ENCODE results near the gene MTIF2.
"Not testable (repeated sequence)": the region's sequence is repeated elsewhere in the genome, so short reads cannot be mapped to it uniquely, and the experiment has no call there.

Gene MTIF2

DNA sequence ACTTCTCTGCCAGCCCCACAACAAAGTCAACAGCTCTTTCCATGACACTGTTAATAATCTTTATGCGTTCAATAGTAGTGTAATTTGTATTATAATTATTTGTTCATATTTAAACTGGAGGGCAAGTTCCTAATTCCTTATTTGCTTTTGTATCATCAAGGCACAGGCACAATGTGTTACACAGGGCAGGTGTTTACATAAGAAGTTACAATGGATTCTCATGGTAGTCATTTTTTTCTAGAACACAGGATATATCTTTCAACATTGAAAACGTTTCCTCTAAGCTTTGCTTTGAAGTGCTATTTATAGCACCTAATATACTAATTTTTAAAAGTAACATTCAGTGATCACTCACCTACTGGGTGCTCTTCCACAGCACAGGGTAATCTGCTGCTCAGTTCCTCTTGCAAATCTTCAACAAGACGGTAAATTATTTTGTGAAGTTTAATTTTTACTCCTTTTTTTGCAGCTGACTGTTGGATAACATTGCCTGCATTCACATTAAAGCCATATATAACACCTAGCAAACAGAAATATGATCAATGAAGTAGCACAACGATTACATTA lies 29.3 kb downstream of the MTIF2 start:
- DNase-seq (ENCODE audit: low read depth): no peak

GRCh38 chr2:55236992-55237543 lies 32.0 kb downstream of the MTIF2 start:
- no peak for DNase-seq (ENCODE audit: low read depth)

GRCh38 chr2:55235724-55236538 lies 33.1 kb downstream of the MTIF2 start:
- no peak for DNase-seq (ENCODE audit: low read depth)

DNA sequence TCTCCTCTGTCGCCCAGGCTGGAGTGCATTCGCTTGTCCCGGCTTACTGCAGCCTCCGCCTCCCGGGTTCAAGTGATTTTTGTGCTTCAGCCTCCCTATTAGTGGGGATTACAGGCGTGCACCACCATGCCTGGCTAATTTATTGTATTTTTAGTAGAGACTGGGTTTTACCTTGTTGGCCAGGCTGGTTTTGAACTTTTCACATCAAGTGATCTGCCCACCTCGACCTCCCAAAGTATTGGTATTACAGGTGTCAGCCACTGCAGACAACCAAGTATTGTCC lies 35.4 kb downstream of the MTIF2 start:
- DNase-seq (ENCODE audit: low read depth): no peak

DNA sequence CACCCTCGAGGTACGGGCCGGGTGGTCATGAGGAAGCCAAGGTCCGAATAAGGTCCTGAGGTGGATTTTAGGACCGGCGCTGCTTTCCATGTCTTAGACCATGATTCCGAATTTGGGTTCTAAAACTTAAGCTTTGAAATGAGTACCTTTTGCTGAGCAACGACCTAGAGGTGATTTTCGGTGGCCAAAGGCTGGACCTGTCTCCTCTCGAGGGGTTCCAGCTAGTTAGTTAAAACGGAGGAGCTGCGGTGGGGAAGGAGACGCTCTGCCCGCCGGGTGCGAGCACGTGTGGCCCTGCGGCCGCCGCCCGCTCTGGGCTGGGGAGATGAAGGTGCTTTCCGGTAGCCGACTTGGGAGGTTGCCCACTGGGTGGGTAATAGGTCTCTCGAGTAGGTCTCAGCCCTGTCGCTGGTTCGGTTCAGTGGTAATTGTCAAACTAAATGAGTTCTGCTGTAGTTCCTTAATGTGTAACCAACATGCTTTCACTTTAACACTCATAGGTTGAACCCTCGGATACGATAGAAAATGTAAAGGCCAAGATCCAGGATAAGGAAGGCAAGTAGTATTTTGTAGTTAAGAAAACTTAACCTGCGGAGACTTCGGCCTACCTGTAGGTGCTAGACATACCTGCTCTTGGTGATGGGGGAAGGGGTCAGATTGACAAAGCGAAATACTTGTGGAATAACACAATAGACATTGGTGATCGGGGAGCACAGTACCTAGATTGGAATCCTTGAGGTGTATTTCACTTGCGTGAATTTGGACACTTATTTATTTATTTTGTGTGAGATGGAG lies 36.0 kb downstream of the MTIF2 start:
- no peak for DNase-seq (ENCODE audit: low read depth)

DNA sequence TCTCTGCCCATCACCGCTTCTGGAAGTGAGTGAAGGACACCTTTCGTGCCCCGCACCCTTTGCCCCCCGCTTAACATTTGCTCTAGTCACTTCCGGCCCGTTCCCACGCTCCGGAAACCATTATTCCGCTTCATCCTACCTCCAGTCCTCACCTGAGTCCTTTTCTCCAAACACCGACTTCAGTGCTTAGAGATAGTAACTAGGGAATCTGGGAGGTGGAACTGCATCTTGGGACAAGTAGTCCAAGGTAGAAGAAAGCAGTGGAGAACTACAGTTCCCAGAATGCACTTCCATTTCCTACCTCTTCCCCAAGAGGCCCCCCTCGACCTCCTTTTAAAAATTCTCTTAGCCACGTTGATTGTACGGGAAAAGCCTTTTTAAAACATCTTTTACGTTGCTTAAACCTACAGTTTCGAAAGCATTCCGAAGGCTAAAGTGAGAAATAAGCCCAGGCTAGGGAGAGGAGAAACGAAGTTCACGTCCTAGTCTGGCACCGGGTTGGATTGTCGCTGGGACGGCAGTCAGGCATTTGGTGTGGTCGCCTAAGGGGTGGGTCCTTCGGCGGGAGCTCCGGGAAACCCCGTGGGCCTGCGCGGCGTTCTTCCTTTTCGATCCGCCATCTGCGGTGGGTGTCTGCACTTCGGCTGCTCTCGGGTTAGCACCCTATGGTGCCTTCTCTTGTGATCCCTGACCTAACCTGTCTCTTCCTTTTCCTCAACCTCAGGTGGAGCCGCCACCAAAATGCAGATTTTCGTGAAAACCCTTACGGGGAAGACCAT lies 36.8 kb downstream of the MTIF2 start, which contains the start of the genes CLHC1 and RPS27A:
Gene CLHC1, minus strand, starts transcription at position 210 of the 779 bp plus-strand sequence. CDS start 9,882 bp downstream, outside the sequence.
Gene RPS27A, plus strand, starts transcription at position 605 of the 779 bp plus-strand sequence. Its CDS starts 137 bp downstream, at position 742.
- peak; percentile 89 for DNase-seq (ENCODE audit: low read depth)

DNA sequence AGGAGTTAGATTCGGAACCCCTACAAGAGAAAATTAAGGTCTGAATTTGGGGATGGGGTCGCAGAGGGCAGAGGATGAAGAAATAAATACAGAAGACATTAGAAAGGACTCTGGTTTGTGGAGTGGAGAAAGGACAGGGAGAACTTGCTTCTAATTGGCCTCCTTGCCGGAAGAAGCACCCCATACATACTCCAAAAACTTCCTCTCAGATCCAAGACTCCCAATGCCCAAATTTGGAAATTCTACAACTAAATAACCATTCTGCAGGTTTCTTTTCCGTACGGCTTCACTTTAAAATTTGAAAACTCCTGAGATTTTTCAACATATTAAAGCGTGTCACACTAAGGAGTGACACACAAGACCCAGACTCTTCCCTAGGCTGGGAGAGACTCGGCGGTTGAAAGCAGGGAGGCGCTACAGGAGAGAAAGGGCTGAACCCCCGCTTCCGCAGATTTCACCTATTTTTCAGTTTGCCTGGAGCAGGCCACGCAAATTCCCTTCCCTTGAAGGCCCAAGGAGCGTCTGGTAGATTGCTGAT lies 37.4 kb downstream of the MTIF2 start:
- DNase-seq (ENCODE audit: low read depth): no peak

DNA sequence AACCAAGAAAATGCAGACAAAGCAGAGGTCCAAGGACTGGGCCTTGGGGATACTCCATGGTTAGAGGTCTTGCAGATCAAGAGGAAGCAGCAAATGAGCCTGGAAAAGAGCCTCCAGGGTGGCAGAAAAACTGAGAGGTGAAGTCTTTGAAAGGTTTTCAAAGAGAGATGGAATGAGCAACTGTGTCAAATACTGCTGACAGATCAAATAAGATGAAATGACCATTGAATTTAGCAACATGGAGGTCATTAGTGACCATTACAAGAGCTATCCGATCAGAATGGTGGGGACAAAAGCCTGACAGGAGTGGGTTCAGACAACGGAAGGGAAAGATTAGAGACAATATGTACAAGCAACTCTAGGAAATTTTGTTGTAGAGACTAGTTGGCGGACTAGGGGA lies 38.5 kb downstream of the MTIF2 start:
- DNase-seq (ENCODE audit: low read depth): no peak

DNA sequence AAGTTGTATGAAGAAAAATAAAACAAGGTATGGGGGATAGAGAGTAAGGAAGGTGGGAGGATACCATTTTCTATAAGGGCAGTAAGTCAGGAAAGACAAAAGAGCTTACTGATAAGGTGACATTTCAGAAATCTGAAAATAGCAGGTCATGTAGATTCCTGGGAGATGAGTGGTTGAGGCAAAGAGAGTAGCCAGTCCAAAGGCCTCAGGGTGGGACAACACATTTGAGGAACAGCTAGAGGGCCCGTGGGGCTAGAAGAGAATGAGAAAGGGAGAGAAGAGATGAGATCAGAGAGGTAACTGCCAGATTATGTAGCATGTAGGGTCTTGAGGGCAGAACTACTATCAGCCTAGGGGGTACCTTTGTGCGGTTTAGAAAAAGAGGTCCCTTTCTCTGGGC lies 39.8 kb downstream of the MTIF2 start:
- no peak for DNase-seq (ENCODE audit: low read depth)

- no peak for DNase-seq (ENCODE audit: low read depth)
Measured at GRCh38 chr2:55228226-55228563, 40.8 kb downstream of the MTIF2 start.

GRCh38 chr2:55227437-55228225 lies 41.4 kb downstream of the MTIF2 start:
- DNase-seq (ENCODE audit: low read depth): not testable (repeated sequence)

DNA sequence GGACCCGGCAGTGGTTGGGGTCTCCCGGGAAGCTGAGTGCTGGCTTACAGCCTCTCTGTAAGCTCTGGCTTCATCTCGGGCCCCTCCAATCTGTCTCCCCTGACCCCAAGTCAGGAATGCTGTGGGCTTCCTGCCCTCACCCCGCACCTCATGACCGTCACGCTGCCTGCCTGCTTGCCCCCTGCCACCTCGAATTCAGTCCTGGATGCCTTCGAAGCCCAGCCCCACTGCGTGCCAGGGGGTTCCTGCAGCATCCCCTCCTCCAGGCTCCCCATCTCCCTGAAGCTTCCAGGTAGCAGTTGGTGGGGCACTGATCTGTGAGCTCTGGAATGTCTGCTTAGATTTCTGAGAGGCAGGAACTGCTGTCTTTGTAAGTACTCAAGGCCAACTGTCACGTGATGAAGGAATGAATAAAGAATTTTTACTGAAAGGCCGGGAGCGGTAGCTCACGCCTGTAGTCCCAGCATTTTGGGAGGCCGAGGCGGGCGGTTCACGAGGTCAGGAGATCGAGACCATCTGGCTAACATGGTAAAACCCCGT lies 43.5 kb downstream of the MTIF2 start:
- DNase-seq (ENCODE audit: low read depth): no peak

DNA sequence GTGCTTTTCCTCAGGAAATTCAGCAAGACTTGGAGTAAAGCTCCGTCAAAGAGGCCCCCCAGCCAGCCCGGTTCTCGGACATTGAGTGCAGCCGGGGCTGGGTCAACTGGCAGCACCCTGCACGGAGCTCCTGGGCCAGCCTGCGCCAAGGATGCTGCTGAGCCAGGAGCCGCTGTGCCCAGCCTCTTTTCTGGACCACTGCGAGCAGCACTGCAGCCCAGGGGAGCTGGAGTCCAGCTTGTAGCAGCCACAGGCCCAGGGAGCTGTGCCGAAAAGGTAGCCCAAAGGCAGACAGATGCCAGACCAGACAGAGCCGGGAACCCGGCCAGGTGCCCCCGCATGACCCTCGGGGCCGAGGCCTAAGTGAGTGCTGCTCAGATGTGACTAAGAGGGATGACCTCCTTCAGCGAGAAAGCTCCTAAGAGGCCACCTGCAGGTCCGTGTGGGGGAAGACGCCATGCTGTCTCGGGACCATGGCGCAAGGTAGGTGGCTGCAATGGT lies 44.2 kb downstream of the MTIF2 start:
- no peak for DNase-seq (ENCODE audit: low read depth)

DNA sequence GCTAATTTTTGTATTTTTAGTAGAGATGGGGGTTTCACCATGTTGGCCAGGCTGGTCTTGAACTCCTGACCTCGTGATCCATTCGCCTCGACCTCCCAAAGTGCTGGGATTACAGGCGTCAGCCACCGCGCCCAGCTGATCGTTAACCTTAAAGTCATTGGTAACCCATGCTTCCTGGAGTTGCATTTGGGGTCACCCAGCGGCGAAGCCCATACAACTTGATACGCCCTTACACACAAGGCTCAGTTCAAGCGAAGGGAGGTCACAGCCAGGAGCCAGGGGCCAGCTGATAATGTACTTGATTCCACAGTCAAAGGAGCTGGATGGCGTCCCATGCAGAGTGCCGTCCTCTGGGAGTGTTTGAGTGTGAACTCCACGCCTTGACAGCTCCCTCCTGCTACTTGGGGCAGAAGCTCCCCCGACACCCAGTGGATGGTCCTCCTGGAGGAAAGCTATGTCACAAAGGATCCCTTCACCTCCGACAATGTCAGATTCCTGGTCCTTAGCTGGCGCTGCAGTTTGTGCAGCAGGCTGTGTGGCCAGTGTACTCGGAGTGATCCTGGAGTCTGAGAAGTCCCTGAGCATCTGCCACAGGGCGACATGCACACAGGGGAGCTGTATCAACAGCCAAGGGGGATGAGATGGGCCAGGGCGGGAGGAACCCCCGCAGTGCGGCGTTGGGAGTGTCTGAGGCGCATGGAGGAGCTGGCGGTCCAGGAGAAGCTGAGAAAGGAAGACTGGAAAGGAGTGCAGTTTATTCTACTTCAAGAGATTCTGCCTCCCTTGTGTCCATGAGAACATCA lies 44.9 kb downstream of the MTIF2 start:
- DNase-seq (ENCODE audit: low read depth): no peak

GRCh38 chr2:55213822-55214221 lies 55.2 kb downstream of the MTIF2 start:
- no peak for DNase-seq (ENCODE audit: low read depth)

DNA sequence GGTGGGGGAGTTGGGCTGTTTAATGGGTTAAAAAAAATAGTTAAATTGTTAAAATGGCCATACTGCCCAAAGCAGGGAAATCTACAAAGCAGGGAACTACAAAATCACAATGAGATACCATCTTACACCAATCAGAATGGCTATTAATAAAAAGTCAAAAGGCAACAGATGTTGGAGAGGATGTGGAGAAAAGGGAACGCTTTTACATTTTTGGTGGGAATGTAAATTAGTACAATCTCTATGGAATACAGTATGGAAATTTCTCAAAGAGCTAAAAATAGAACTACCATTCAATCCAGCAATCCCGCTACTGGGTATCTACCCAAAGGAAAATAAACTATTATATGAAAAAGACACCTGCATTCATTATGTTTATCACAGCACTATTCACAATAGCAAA lies 64.1 kb downstream of the MTIF2 start:
- no peak for DNase-seq (ENCODE audit: low read depth)

GRCh38 chr2:55204536-55204935 lies 64.5 kb downstream of the MTIF2 start:
- DNase-seq (ENCODE audit: low read depth): no peak

- DNase-seq (ENCODE audit: low read depth): no peak
Measured at GRCh38 chr2:55200416-55200815, 68.6 kb downstream of the MTIF2 start.

DNA sequence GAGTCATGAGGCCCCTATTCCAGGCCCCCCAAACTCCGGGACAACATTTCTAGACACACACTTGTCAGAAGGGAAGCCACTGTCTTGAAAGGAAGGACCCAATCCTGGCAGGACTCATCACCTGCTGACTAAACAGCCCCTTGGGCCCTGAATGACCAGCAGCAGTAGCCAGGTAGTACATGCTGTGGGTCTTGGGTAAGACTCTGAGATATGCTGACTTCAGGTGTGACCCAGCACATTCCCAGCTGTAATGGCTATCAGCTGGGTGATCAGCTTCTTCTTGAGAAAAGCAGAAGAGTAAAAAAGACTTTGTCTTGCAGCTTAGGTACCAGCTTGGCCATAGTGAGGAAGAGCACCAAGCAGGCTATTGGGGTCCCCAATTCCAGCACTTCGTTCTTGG lies 72.5 kb downstream of the MTIF2 start:
- no peak for DNase-seq (ENCODE audit: low read depth)

DNA sequence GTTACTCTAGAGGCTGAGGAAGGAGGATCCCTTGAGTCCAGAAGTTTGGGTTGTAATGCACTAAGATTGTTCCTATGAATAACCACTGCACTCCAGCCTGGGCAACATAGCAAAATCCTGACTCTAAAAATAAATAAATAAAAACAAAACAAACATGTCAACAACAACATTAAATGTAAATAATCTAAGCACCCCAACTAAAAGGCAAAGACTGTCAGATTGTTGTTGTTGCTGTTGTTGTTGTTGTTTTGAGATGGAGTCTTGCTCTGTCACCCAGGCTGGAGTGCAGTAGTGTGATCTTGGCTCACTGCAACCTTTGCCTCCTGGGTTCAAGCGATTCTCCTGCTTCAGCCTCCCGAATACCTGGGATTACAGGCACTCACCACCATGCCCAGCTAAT lies 77.1 kb downstream of the MTIF2 start:
- DNase-seq (ENCODE audit: low read depth): not testable (repeated sequence)

Data from stimulated activated CD8-positive, alpha-beta memory T cell treated with anti-CD3 and anti-CD28 coated beads, Interleukin-7, amount 100 ng/mL, for 24 hours (primary cell).